Raji (cell line): ENCODE results near the gene PLEKHM1.

ENCODE experiments used
- POLR2A ChIP-seq: IDR thresholded peaks from 2 replicates; pipeline ENCODE4 v1.6.1; 2011; ENCODE audit warnings: low read depth, low read length, control low read depth; ENCODE audit not compliant: insufficient read depth

Gene PLEKHM1

GRCh38 chr17:45395569-45396415 lies 94.7 kb downstream of the PLEKHM1 start:
- no peak for TF ChIP-seq POLR2A

GRCh38 chr17:45394913-45395568 lies 95.5 kb downstream of the PLEKHM1 start:
- no peak for TF ChIP-seq POLR2A

GRCh38 chr17:45394564-45394912 lies 96.0 kb downstream of the PLEKHM1 start:
- no peak for TF ChIP-seq POLR2A

- TF ChIP-seq POLR2A: no peak
Observed at GRCh38 chr17:45394091-45394490, 96.4 kb downstream of the PLEKHM1 start.

- no peak for TF ChIP-seq POLR2A
Observed at GRCh38 chr17:45393411-45393810, 97.1 kb downstream of the PLEKHM1 start.

- TF ChIP-seq POLR2A: no peak
Observed at GRCh38 chr17:45391918-45392317, 98.6 kb downstream of the PLEKHM1 start.

- TF ChIP-seq POLR2A: no peak
Observed at GRCh38 chr17:45391291-45391690, 99.2 kb downstream of the PLEKHM1 start.

- no peak for TF ChIP-seq POLR2A
Observed at GRCh38 chr17:45389354-45389753, 101.2 kb downstream of the PLEKHM1 start.

GRCh38 chr17:45388604-45389325 lies 101.8 kb downstream of the PLEKHM1 start:
- TF ChIP-seq POLR2A: no peak

GRCh38 chr17:45387739-45388138 lies 102.8 kb downstream of the PLEKHM1 start:
- no peak for TF ChIP-seq POLR2A

- TF ChIP-seq POLR2A: no peak
Observed at GRCh38 chr17:45386178-45386577, 104.3 kb downstream of the PLEKHM1 start.
